GM10248 (cell line): ENCODE data around the gene PSMB10.

ENCODE experiments used
- CTCF ChIA-PET: fragments of 300-600 bp; sonication (Branson Sonifier 250); formaldehyde crosslinking; extraction: SDS; loops from one replicate; lab custom pipeline; 2021; ENCODE audit warnings: antibody characterized with exemption; lab: Yijun Ruan, JAX
- POLR2A ChIA-PET: fragments of 350-650 bp; sonication (Branson Sonifier 250); formaldehyde crosslinking; extraction: SDS; loops from one replicate; lab custom pipeline; 2020; ENCODE audit warnings: antibody characterized with exemption; lab: Yijun Ruan, JAX
- DNase-seq: peaks from one replicate; pipeline ENCODE4 v3.0.0; 2012; ENCODE audit errors: extremely low spot score
- CTCF ChIP-seq: IDR thresholded peaks from 2 replicates; pipeline ENCODE4 v1.5.1; 2012; ENCODE audit warnings: mild to moderate bottlenecking, low read depth; ENCODE audit errors: extremely low read depth, missing control alignments, control extremely low read depth

Gene PSMB10

GRCh38 chr16:67936124-67936879 lies at the start of gene PSMB10:
Gene PSMB10 (minus strand): TSS chr16:67936850. CDS start chr16:67936749, 101 bp downstream.
- DNase-seq = peak; percentile 48
- CTCF ChIA-PET = interaction anchor here (0.8 to 7.0 kb wide), 21 partner anchors 9 to 422 kb away, joined by 3 to 38 read pairs (median 3); no protein-coding TSS in a partner anchor
- POLR2A ChIA-PET = interaction anchor here (0.7 kb wide), 1 partner anchor 28 kb away, joined by 3 read pairs; no protein-coding TSS in a partner anchor
- no peak for TF ChIP-seq CTCF

- DNase-seq = no peak
- CTCF ChIA-PET = interaction anchor here (0.7 to 5.3 kb wide), 6 partner anchors 9 to 246 kb away, joined by 3 to 20 read pairs (median 4); no protein-coding TSS in a partner anchor
- POLR2A ChIA-PET = no interaction called here
- TF ChIP-seq CTCF = no peak
Observed at GRCh38 chr16:67982011-67982696, 45.5 kb upstream of the PSMB10 start.

- ChIA-PET CTCF (interaction anchor here (1.4 to 5.3 kb wide), 6 partner anchors 11 to 60 kb away, joined by 3 to 21 read pairs (median 7); no protein-coding TSS in a partner anchor), POLR2A (no interaction called here)
- peak; percentile 22 for TF ChIP-seq CTCF
- no peak for DNase-seq
Observed at GRCh38 chr16:67979955-67980678, 43.5 kb upstream of the PSMB10 start, which contains the start of gene DPEP3. Gene DPEP3 (minus strand): TSS chr16:67980499. CDS start chr16:67980380, 119 bp downstream.

- POLR2A ChIA-PET = no interaction called here
- TF ChIP-seq CTCF = no peak
- DNase-seq = no peak
- CTCF ChIA-PET = interaction anchor here (0.9 to 3.9 kb wide), 7 partner anchors 9 to 162 kb away, joined by 3 to 21 read pairs (median 3); no protein-coding TSS in a partner anchor
Observed at GRCh38 chr16:67977469-67978227, 41.0 kb upstream of the PSMB10 start.

GRCh38 chr16:67977005-67977404 lies 40.4 kb upstream of the PSMB10 start:
- ChIA-PET CTCF (interaction anchor here (1.0 to 3.9 kb wide), 6 partner anchors 10 to 162 kb away, joined by 3 to 21 read pairs (median 4); no protein-coding TSS in a partner anchor), POLR2A (no interaction called here)
- no peak for DNase-seq
- no peak for TF ChIP-seq CTCF
